B cell (primary cell): Measurements from ENCODE around the gene LYST. TPM values are rescaled to one million over a fixed set of nuclear protein-coding genes. Genes with fewer than 3 reads are reported as not detected.

Source experiments
- ATAC-seq: fragments of 200-7000 bp; cut with Tn5 transposase; one replicate; pipeline ENCODE4 v1.10.0; 2021; ENCODE audit warnings: low read depth, mild to moderate bottlenecking, moderate number of reproducible peaks, moderate library complexity
- CTCF ChIA-PET: fragments of 350-600 bp; sonication (Branson Sonifier 250); formaldehyde crosslinking; loops from one replicate; lab custom pipeline; 2021; ENCODE audit warnings: antibody characterized with exemption, inconsistent platforms; lab: Charles Lee
- POLR2A ChIA-PET: fragments of 350-600 bp; sonication (Branson Sonifier 250); formaldehyde crosslinking; loops from one replicate; lab custom pipeline; 2021; ENCODE audit warnings: antibody characterized with exemption; lab: Charles Lee
- DNase-seq: peaks from one replicate; pipeline ENCODE4 v3.0.0; 2013
- H2AFZ ChIP-seq: 2 replicates; pipeline ENCODE4 v1.6.1; 2012; ENCODE audit warnings: mild to moderate bottlenecking, low read depth, low read length; ENCODE audit not compliant: insufficient read depth, poor library complexity, severe bottlenecking
- H3K27ac ChIP-seq, 2 donors: 1 replicate in 1 of 2; 2 replicates in 1 of 2; pipeline ENCODE4 v1.5.1; 2012 to 2013; ENCODE audit warnings: low read length in 2 of 2, mild to moderate bottlenecking in 2 of 2, moderate library complexity in 1 of 2
- H3K27me3 ChIP-seq, 4 experiments: fragments of 200-600 bp in 1 of 4; sonication (generic) in 1 of 4; replicated peaks in 1 of 4; 1 replicate in 2 of 4; 2 replicates in 2 of 4; pipeline versions ENCODE4 v1.6.1 to v1.7.0; 2013 to 2016; ENCODE audit warnings: low read length in 3 of 4, mild to moderate bottlenecking in 2 of 4, mixed read lengths in 1 of 4, moderate library complexity in 1 of 4; ENCODE audit not compliant: insufficient read depth in 4 of 4, control insufficient read depth in 3 of 4; ENCODE audit errors: control extremely low read depth in 1 of 4
- H3K36me3 ChIP-seq, 2 experiments: replicated peaks in 1 of 2; 1 replicate in 1 of 2; 2 replicates in 1 of 2; pipeline versions ENCODE4 v1.6.1 to v1.7.1; 2013; ENCODE audit warnings: low read length in 1 of 2; ENCODE audit not compliant: insufficient read depth in 2 of 2, control insufficient read depth in 1 of 2; ENCODE audit errors: control extremely low read depth in 1 of 2, extremely low read depth in 1 of 2
- H3K4me1 ChIP-seq, 2 donors: fragments of 200-600 bp in 1 of 2; sonication (generic) in 1 of 2; 1 replicate in 1 of 2; 2 replicates in 1 of 2; pipeline versions ENCODE4 v1.5.1 to v1.6.1; 2013 to 2017; ENCODE audit warnings: low read length in 2 of 2; ENCODE audit not compliant: control insufficient read depth in 2 of 2, insufficient read depth in 2 of 2
- H3K4me2 ChIP-seq: replicated peaks from 2 replicates; pipeline ENCODE3; 2012; ENCODE audit warnings: mild to moderate bottlenecking, low read depth, low read length; ENCODE audit not compliant: poor library complexity, severe bottlenecking
- H3K4me3 ChIP-seq, 5 experiments: fragments of 200-600 bp in 1 of 5; sonication (generic) in 1 of 5; 1 replicate in 3 of 5; 2 replicates in 2 of 5; pipeline versions ENCODE4 v1.5.1 to v1.7.0; 2011 to 2016; ENCODE audit warnings: low read length in 4 of 5, mild to moderate bottlenecking in 4 of 5, low read depth in 2 of 5, control low read depth in 1 of 5, moderate library complexity in 1 of 5; ENCODE audit not compliant: insufficient read depth in 1 of 5; ENCODE audit errors: control extremely low read depth in 1 of 5, extremely low read depth in 1 of 5
- H3K79me2 ChIP-seq: fragments of 200-600 bp; sonication (generic); one replicate; pipeline ENCODE4 v1.6.0; 2016; ENCODE audit warnings: low read length; ENCODE audit not compliant: control insufficient read depth, insufficient read depth
- H3K9ac ChIP-seq: fragments of 200-600 bp; sonication (generic); 2 replicates; pipeline ENCODE4 v1.6.1; 2017; ENCODE audit warnings: mild to moderate bottlenecking, low read length, moderate library complexity
- H3K9me3 ChIP-seq, 3 donors: one replicate each; pipeline versions ENCODE4 v1.6.1 to v1.7.1; 2013; ENCODE audit warnings: low read length in 2 of 3; ENCODE audit not compliant: control insufficient read depth in 2 of 3, insufficient read depth in 1 of 3; ENCODE audit errors: control extremely low read depth in 1 of 3
- H4K20me1 ChIP-seq: 2 replicates; pipeline ENCODE4 v1.6.0; 2012; ENCODE audit warnings: mild to moderate bottlenecking, low read length; ENCODE audit not compliant: insufficient read depth, control insufficient read depth, poor library complexity, severe bottlenecking
- H3K27ac Mint-ChIP-seq: one replicate; pipeline ENCODE4 v1.8.0; 2021; ENCODE audit warnings: mixed read lengths
- H3K27me3 Mint-ChIP-seq: one replicate; pipeline ENCODE4 v1.8.0; 2021; ENCODE audit warnings: mixed read lengths
- H3K4me1 Mint-ChIP-seq: one replicate; pipeline ENCODE4 v1.8.0; 2021; ENCODE audit warnings: mixed read lengths
- H3K4me3 Mint-ChIP-seq: one replicate; pipeline ENCODE4 v1.8.0; 2021; ENCODE audit warnings: mixed read lengths
- H3K9me3 Mint-ChIP-seq: one replicate; pipeline ENCODE4 v1.8.0; 2022; ENCODE audit warnings: mixed read lengths; ENCODE audit not compliant: insufficient read depth
- EZH2 ChIP-seq: IDR thresholded peaks from 2 replicates; pipeline ENCODE4 v1.6.1; 2012; ENCODE audit warnings: borderline replicate concordance, low read depth, mild to moderate bottlenecking, moderate library complexity, low read length; ENCODE audit not compliant: insufficient read depth, poor library complexity, severe bottlenecking
- WGBS: methylation state at CpG from one replicate; pipeline ENCODE4 v1.1.5; 2013; ENCODE audit warnings: missing lambda C conversion rate; ENCODE audit not compliant: insufficient coverage; 5-methylcytosine and 5-hydroxymethylcytosine counted together
- intact Hi-C: fragments of 100-400 bp; cut with micrococcal nuclease; formaldehyde crosslinking; loops from one replicate; pipeline ENCODE4 v1.10.0; 2022
- polyA plus RNA-seq: library from polyadenylated mRNA; depleted of rRNA; stranded (reverse); fragments of >200 nt; gene quantifications from 2 replicates; pipeline ENCODE4 v1.2.3, GENCODE V29; 2012
- total RNA-seq, 2 donors: library from RNA; stranded (reverse); fragments of 120-200 nt in 1 of 2; gene quantifications; 1 replicate in 1 of 2; 2 replicates in 1 of 2; pipeline versions ENCODE4 v1.2.3 to v1.2.4, GENCODE V29; 2013 to 2022
- TF ChIP-seq, protein P1 (sequence below): fragments of 200-600 bp; IDR thresholded peaks from one replicate; pipeline ENCODE4 v1.8.0; 2022; ENCODE audit warnings: antibody characterized with exemption, mild to moderate bottlenecking

LYST gene
- total and polyA plus RNA-seq, 2 donors (not counting 1 experiment from before 2014, with no cell fraction given): 50.4 to 120 TPM

DNA sequence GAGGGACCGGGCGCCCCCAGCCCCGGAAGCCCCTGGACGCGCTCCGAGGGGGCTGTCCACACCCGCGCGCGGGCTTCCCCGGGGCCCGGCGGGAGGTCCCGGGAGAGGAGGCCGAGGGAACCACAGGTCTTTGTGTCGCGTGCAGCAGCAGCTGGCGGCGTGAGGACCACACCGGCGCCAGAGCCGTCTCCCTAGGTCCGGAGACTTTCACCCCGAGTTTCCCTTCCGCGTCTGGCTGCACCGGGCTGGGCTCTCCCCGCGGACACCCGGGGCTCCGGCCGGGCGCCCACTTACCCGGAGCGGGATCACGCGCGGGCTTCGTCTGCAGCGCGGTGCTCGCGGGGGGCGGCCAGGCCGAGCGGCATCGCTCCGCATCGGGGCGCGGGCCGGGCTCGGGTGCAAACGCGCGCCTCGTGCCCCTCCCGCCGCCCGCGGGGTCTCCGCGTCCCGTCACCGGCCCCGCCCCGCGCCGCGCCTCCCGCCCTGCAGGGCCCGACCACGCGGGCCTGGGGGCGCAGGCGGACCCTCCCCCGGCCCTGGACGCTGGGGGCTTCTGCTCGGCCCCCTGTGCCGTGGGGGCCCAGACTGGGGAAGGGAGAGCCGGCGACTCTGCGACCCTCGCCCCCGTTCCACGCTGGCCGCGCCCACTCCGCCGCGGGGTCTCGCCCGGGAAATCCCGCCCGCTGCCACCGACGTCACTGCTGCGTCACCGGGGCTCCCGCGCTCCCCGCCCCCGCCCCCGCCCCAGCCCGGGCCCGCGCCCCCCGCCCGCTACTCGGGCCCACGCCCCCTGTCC, 217.1 kb downstream of the LYST start, which contains the start of gene GNG4:
TSS of gene GNG4 (minus strand) at position 417 of the 796 bp plus-strand sequence. CDS start 65,946 bp downstream, outside the sequence.
- Histone ChIP-seq H3K36me3 (no peaks in the 10 kb centered on the region), H3K4me1 (peaks cover 20 to 22% of the 10 kb centered on the region in 2 donors), H3K4me2 (peak within 1 kb of the TSS; percentile 93), H2AFZ (peak within 1 kb of the TSS; percentile 51), H3K27ac (no peak within 1 kb of the TSS), H3K79me2 (no peaks in the 10 kb centered on the region), H3K9ac (peak within 1 kb of the TSS; percentile 53), H3K27me3 (peaks cover 0 to 52% (median 28%) of the 10 kb centered on the region in 4 experiments), H3K9me3 (peaks cover 0 to 16% (median 0%) of the 10 kb centered on the region in 3 donors), H4K20me1 (no peaks in the 10 kb centered on the region), H3K4me3 (peak within 1 kb of the TSS in 4 of 5 experiments; percentile 8 to 58 (median 43))
- no peak for TF ChIP-seq EZH2
- TF ChIP-seq, protein P1, sequence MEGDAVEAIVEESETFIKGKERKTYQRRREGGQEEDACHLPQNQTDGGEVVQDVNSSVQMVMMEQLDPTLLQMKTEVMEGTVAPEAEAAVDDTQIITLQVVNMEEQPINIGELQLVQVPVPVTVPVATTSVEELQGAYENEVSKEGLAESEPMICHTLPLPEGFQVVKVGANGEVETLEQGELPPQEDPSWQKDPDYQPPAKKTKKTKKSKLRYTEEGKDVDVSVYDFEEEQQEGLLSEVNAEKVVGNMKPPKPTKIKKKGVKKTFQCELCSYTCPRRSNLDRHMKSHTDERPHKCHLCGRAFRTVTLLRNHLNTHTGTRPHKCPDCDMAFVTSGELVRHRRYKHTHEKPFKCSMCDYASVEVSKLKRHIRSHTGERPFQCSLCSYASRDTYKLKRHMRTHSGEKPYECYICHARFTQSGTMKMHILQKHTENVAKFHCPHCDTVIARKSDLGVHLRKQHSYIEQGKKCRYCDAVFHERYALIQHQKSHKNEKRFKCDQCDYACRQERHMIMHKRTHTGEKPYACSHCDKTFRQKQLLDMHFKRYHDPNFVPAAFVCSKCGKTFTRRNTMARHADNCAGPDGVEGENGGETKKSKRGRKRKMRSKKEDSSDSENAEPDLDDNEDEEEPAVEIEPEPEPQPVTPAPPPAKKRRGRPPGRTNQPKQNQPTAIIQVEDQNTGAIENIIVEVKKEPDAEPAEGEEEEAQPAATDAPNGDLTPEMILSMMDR: no peak
- CTCF ChIA-PET: no interaction called here
- intact Hi-C loops: no loop called here
- DNase-seq: peak; percentile 54
- POLR2A ChIA-PET: no interaction called here
- peaks cover 12% of the 10 kb centered on the region for H3K4me1 Mint-ChIP-seq
- peaks cover 65% of the 10 kb centered on the region for H3K27me3 Mint-ChIP-seq
- peak within 1 kb of the TSS; percentile 84 for H3K4me3 Mint-ChIP-seq
- WGBS: 1% methylated on average over 91 of the region's 111 CpGs
- H3K9me3 Mint-ChIP-seq: peaks cover 5% of the 10 kb centered on the region
- peak within 1 kb of the TSS; percentile 63 for H3K27ac Mint-ChIP-seq
- ATAC-seq: peak; percentile 53

DNA sequence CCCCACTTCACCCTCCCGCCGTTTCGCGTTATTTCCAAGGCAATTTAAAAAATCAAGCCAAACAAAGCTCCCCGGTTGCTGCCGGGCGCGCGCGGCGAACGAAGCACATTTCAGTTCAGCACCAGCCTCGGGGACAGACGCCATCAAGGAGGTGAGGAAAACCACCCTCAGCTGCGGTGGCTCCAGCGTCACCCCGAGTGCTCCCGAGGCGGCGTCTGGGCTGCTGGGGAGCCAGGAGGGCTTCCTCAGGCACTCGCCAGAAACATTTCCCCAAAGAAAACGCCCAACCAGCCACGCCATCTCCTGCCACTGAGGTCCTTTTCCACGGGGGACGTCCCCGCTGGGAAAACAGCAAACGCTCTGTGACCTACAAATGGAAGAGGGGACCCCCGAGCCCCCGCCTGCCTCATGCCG, 217.7 kb downstream of the LYST start:
- intact Hi-C loops: no loop called here
- DNase-seq (peak; percentile 63), ATAC-seq (peak; percentile 65)
- Histone ChIP-seq H3K4me1 (peaks cover 20 to 22% of the 10 kb centered on the region in 2 donors), H3K79me2 (no peaks in the 10 kb centered on the region), H3K27ac (no peak overlapping the region), H3K27me3 (peaks cover 0 to 53% (median 28%) of the 10 kb centered on the region in 4 experiments), H3K36me3 (no peaks in the 10 kb centered on the region), H3K4me2 (peak overlapping the region; percentile 93), H3K9me3 (peaks cover 0 to 16% (median 0%) of the 10 kb centered on the region in 3 donors), H2AFZ (no peak overlapping the region), H3K9ac (peak overlapping the region; percentile 53), H3K4me3 (peak overlapping the region in 4 of 5 experiments; percentile 8 to 58 (median 40)), H4K20me1 (no peaks in the 10 kb centered on the region)
- Mint-ChIP-seq H3K27ac (peak overlapping the region; percentile 63), H3K9me3 (peaks cover 3% of the 10 kb centered on the region), H3K27me3 (peaks cover 67% of the 10 kb centered on the region), H3K4me3 (peak overlapping the region; percentile 84), H3K4me1 (peaks cover 12% of the 10 kb centered on the region)
- ChIA-PET CTCF (no interaction called here), POLR2A (no interaction called here)
- TF ChIP-seq, protein P1: no peak
- TF ChIP-seq EZH2: no peak
- WGBS: 1% methylated on average over 30 of the region's 30 CpGs
